ENCODE data around the gene RXYLT1. TPM values are rescaled to one million over a fixed set of nuclear protein-coding genes. Genes with fewer than 3 reads are reported as not detected.

Gene RXYLT1
- polyA plus RNA-seq, 1 donor (not counting 4 experiments of a cell fraction or from before 2014, with no cell fraction given) = 17.0 TPM

DNA sequence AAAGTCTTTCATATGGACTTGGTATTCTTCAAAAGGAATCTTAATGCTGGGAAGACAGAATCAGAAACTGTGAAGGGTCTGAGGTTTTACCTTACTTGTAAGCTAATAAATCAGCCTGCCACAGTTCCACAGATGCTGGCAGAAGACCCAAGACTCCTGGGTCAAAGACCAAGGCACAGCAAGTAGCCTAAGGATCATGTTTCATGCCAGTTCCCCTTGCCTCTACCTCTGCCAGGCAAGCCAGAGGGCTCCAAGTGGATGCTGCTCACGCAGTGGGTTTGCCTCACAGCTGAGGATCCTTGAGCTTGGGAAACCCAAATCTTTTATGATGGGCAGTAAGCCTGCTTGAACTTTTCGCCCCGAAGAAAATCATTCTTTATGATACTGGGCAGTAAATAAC is 15.2 kb upstream of the RXYLT1 start:
- Histone ChIP-seq H3K36me3 (ENCODE audit: control insufficient read depth in 2 of 2, extremely low read depth in 1 of 2, insufficient read depth in 2 of 2, low read length in 2 of 2) (no peaks in the 10 kb centered on the region), H3K4me3 (ENCODE audit: control insufficient read depth in 2 of 3, extremely low read depth in 1 of 3, insufficient read depth in 2 of 3, low read depth in 1 of 3, low read length in 3 of 3) (no peak overlapping the region), H3K27me3 (ENCODE audit: control insufficient read depth, extremely low read depth, insufficient read depth, low read length) (peaks cover 3% of the 10 kb centered on the region), H4K20me1 (ENCODE audit: control insufficient read depth, extremely low read depth, insufficient read depth, low read length) (no peaks in the 10 kb centered on the region), H2AFZ (ENCODE audit: control insufficient read depth, low read length) (no peak overlapping the region), H3K27ac (ENCODE audit: control insufficient read depth, insufficient read depth, low read length) (no peak overlapping the region), H3K9me1 (ENCODE audit: control insufficient read depth, extremely low read depth, insufficient read depth, low read length) (no peaks in the 10 kb centered on the region), H3K79me2 (ENCODE audit: control insufficient read depth, insufficient read depth, low read length) (no peaks in the 10 kb centered on the region), H3K9me3 (ENCODE audit: control insufficient read depth, low read depth, low read length) (no peaks in the 10 kb centered on the region), H3K4me1 (ENCODE audit: control insufficient read depth, extremely low read depth, insufficient read depth, low read length) (no peaks in the 10 kb centered on the region), H3K9ac (ENCODE audit: control insufficient read depth, extremely low read depth, insufficient read depth, low read length) (no peak overlapping the region), H3K4me2 (ENCODE audit: control insufficient read depth, extremely low read depth, insufficient read depth, low read depth, low read length) (no peak overlapping the region)
- TF ChIP-seq EZH2 (IDR thresholded peaks at IDR 0.05; ENCODE audit: low read length) = no peak
- TF ChIP-seq, protein P1, sequence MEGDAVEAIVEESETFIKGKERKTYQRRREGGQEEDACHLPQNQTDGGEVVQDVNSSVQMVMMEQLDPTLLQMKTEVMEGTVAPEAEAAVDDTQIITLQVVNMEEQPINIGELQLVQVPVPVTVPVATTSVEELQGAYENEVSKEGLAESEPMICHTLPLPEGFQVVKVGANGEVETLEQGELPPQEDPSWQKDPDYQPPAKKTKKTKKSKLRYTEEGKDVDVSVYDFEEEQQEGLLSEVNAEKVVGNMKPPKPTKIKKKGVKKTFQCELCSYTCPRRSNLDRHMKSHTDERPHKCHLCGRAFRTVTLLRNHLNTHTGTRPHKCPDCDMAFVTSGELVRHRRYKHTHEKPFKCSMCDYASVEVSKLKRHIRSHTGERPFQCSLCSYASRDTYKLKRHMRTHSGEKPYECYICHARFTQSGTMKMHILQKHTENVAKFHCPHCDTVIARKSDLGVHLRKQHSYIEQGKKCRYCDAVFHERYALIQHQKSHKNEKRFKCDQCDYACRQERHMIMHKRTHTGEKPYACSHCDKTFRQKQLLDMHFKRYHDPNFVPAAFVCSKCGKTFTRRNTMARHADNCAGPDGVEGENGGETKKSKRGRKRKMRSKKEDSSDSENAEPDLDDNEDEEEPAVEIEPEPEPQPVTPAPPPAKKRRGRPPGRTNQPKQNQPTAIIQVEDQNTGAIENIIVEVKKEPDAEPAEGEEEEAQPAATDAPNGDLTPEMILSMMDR (optimal IDR thresholded peaks at IDR 0.05 in 1 of 3, IDR thresholded peaks at IDR 0.05 in 1 of 3, conservative IDR thresholded peaks at IDR 0.05 in 1 of 3; ENCODE audit: extremely low read depth in 1 of 3, insufficient read depth in 2 of 3, low read length in 3 of 3) = no peak
- dilution Hi-C loops (cut with MboI; ENCODE audit: extremely low pct_ligation_motif_present, low sequenced_read_pairs) = no loop called here
- FAIRE-seq (no peak), DNase-seq (ENCODE audit: low read depth, low spot score) (no peak)

DNA sequence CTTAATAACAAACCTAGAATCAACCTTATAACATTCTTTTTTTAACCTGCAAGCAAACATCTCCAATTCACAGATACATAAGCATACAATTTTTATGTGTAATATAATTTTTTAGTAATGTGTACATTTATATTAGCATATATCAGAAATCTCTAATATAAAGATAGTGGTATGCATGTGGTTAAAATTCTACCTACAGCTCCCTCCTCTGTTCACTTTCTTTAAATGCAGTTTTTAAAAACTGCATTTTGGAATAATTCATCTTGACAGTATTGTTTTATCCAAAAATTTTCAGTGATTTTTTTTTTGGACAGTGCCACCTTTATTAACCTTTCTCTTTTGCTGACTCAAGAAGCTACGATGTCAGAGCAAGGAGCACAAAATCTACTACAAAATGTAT is 13.2 kb upstream of the RXYLT1 start:
- no peaks in the 10 kb centered on the region for H4K20me1 ChIP-seq (ENCODE audit: control insufficient read depth, extremely low read depth, insufficient read depth, low read length)
- H3K79me2 ChIP-seq (ENCODE audit: control insufficient read depth, insufficient read depth, low read length) = no peaks in the 10 kb centered on the region
- H3K4me2 ChIP-seq (ENCODE audit: control insufficient read depth, extremely low read depth, insufficient read depth, low read depth, low read length) = no peak overlapping the region
- H2AFZ ChIP-seq (ENCODE audit: control insufficient read depth, low read length) = no peak overlapping the region
- H3K27me3 ChIP-seq (ENCODE audit: control insufficient read depth, extremely low read depth, insufficient read depth, low read length) = peaks cover 3% of the 10 kb centered on the region
- H3K36me3 ChIP-seq (ENCODE audit: control insufficient read depth in 2 of 2, extremely low read depth in 1 of 2, insufficient read depth in 2 of 2, low read length in 2 of 2) = no peaks in the 10 kb centered on the region
- no peak overlapping the region for H3K9ac ChIP-seq (ENCODE audit: control insufficient read depth, extremely low read depth, insufficient read depth, low read length)
- H3K9me3 ChIP-seq (ENCODE audit: control insufficient read depth, low read depth, low read length) = no peaks in the 10 kb centered on the region
- DNase-seq (ENCODE audit: low read depth, low spot score) (no peak), FAIRE-seq (no peak)
- H3K4me1 ChIP-seq (ENCODE audit: control insufficient read depth, extremely low read depth, insufficient read depth, low read length) = no peaks in the 10 kb centered on the region
- H3K9me1 ChIP-seq (ENCODE audit: control insufficient read depth, extremely low read depth, insufficient read depth, low read length) = no peaks in the 10 kb centered on the region
- H3K4me3 ChIP-seq (ENCODE audit: control insufficient read depth in 2 of 3, extremely low read depth in 1 of 3, insufficient read depth in 2 of 3, low read depth in 1 of 3, low read length in 3 of 3) = no peak overlapping the region
- dilution Hi-C loops (cut with MboI; ENCODE audit: extremely low pct_ligation_motif_present, low sequenced_read_pairs) = no loop called here
- no peak for TF ChIP-seq EZH2 (IDR thresholded peaks at IDR 0.05; ENCODE audit: low read length)
- TF ChIP-seq, protein P1 (optimal IDR thresholded peaks at IDR 0.05 in 1 of 3, IDR thresholded peaks at IDR 0.05 in 1 of 3, conservative IDR thresholded peaks at IDR 0.05 in 1 of 3; ENCODE audit: extremely low read depth in 1 of 3, insufficient read depth in 2 of 3, low read length in 3 of 3) = peak in 1 of 3 experiments; percentile 11
- H3K27ac ChIP-seq (ENCODE audit: control insufficient read depth, insufficient read depth, low read length) = no peak overlapping the region

Data from keratinocyte (primary cell).